Activated naive CD4-positive, alpha-beta T cell treated with anti-CD3 and anti-CD28 coated beads for 36 hours (primary cell): ENCODE data around the gene B4GALT2. TPM values are rescaled to one million over a fixed set of nuclear protein-coding genes. Genes with fewer than 3 reads are reported as not detected.

ENCODE experiments used
- CTCF ChIA-PET: fragments of 350-600 bp; sonication (Branson Sonifier 250); formaldehyde crosslinking; loops from one replicate; lab custom pipeline; 2021; ENCODE audit warnings: antibody characterized with exemption; lab: Charles Lee
- DNase-seq: peaks from one replicate; pipeline ENCODE4 v3.0.0-alpha.2; 2020
- H3K27ac Mint-ChIP-seq: one replicate; pipeline ENCODE4 v1.8.0; 2021; ENCODE audit warnings: mild to moderate bottlenecking, mixed read lengths
- H3K27me3 Mint-ChIP-seq: one replicate; pipeline ENCODE4 v1.8.0; 2021; ENCODE audit warnings: low read depth, mixed read lengths
- H3K36me3 Mint-ChIP-seq: one replicate; pipeline ENCODE4 v1.8.0; 2021; ENCODE audit warnings: low read depth, mixed read lengths
- H3K4me1 Mint-ChIP-seq: one replicate; pipeline ENCODE4 v1.8.0; 2021; ENCODE audit warnings: low read depth, mixed read lengths
- H3K4me3 Mint-ChIP-seq: one replicate; pipeline ENCODE4 v1.8.0; 2021; ENCODE audit warnings: mild to moderate bottlenecking, moderate library complexity, mixed read lengths
- H3K9me3 Mint-ChIP-seq: one replicate; pipeline ENCODE4 v1.8.0; 2021; ENCODE audit warnings: mixed read lengths
- intact Hi-C: fragments of 100-400 bp; cut with micrococcal nuclease; formaldehyde crosslinking; loops from one replicate; pipeline ENCODE4 v1.15.1; 2023
- total RNA-seq, 2 experiments: library from RNA; stranded (reverse); gene quantifications; one replicate each; pipeline ENCODE4 v1.2.3, GENCODE V29; 2021

B4GALT2 gene
- total RNA-seq, 2 experiments from 2014 or later: 18.7 to 19.2 TPM

- Mint-ChIP-seq H3K4me3 (no peak overlapping the region), H3K9me3 (no peaks in the 10 kb centered on the region), H3K4me1 (peaks cover 8% of the 10 kb centered on the region), H3K27me3 (no peaks in the 10 kb centered on the region), H3K36me3 (no peaks in the 10 kb centered on the region), H3K27ac (no peak overlapping the region)
- intact Hi-C loops: loop anchor here (1.0 to 2.0 kb wide), 3 partner anchors 31 to 508 kb away; no protein-coding TSS in a partner anchor
- DNase-seq: peak; percentile 88
- CTCF ChIA-PET: interaction anchor here (0.7 to 4.4 kb wide), 20 partner anchors 9 to 994 kb away, joined by 3 to 82 read pairs (median 4); no protein-coding TSS in a partner anchor
Observed at GRCh38 chr1:44036409-44037139, 57.6 kb downstream of the B4GALT2 start.

- Mint-ChIP-seq H3K4me3 (no peak overlapping the region), H3K36me3 (no peaks in the 10 kb centered on the region), H3K27ac (no peak overlapping the region), H3K9me3 (no peaks in the 10 kb centered on the region), H3K4me1 (peaks cover 5% of the 10 kb centered on the region), H3K27me3 (no peaks in the 10 kb centered on the region)
- intact Hi-C loops: loop anchor here (2.0 kb wide), 1 partner anchor 508 kb away; no protein-coding TSS in a partner anchor
- CTCF ChIA-PET: interaction anchor here (0.7 to 4.4 kb wide), 15 partner anchors 10 to 994 kb away, joined by 3 to 82 read pairs (median 4); no protein-coding TSS in a partner anchor
- DNase-seq: no peak
Observed at GRCh38 chr1:44037154-44037553, 58.1 kb downstream of the B4GALT2 start.

- DNase-seq: no peak
- Mint-ChIP-seq H3K27me3 (no peaks in the 10 kb centered on the region), H3K9me3 (no peaks in the 10 kb centered on the region), H3K4me1 (peaks cover 4% of the 10 kb centered on the region), H3K27ac (no peak overlapping the region), H3K4me3 (no peak overlapping the region), H3K36me3 (no peaks in the 10 kb centered on the region)
- CTCF ChIA-PET: interaction anchor here (0.7 to 1.2 kb wide), 3 partner anchors 9 to 254 kb away, joined by 4 to 6 read pairs (median 4); no protein-coding TSS in a partner anchor
- intact Hi-C loops: no loop called here
Observed at GRCh38 chr1:44038876-44039657, 60.1 kb downstream of the B4GALT2 start.

GRCh38 chr1:44040418-44040817 lies 61.4 kb downstream of the B4GALT2 start:
- intact Hi-C loops: no loop called here
- Mint-ChIP-seq H3K4me3 (no peak overlapping the region), H3K27me3 (peaks cover 2% of the 10 kb centered on the region), H3K36me3 (no peaks in the 10 kb centered on the region), H3K9me3 (no peaks in the 10 kb centered on the region), H3K27ac (no peak overlapping the region), H3K4me1 (peaks cover 4% of the 10 kb centered on the region)
- no peak for DNase-seq
- CTCF ChIA-PET: interaction anchor here (0.8 to 1.2 kb wide), 3 partner anchors 34 to 35 kb away, joined by 3 to 7 read pairs (median 6); no protein-coding TSS in a partner anchor

Other genes with a start within 250 kb of the B4GALT2 start
- gene ARTN, start 45.4 kb upstream of the B4GALT2 start, total RNA-seq: not detected
- 10 to 100 TPM in 1 of 2 experiments, 1 to 10 TPM in 1; 8.0 to 12.4 TPM for gene IPO13, start 32.3 kb upstream of the B4GALT2 start, total RNA-seq
- 10 to 100 TPM; 22.2 to 27.7 TPM for gene DPH2, start 9.2 kb upstream of the B4GALT2 start, total RNA-seq
- gene ATP6V0B, start 4.2 kb upstream of the B4GALT2 start, total RNA-seq: 10 to 100 TPM; 44.2 to 52.6 TPM
- gene CCDC24, start 12.4 kb downstream of the B4GALT2 start, total RNA-seq: 1 to 10 TPM in 1 of 2 experiments, under 1 TPM in 1; 0.91 to 1.6 TPM
- 10 to 100 TPM; 10.2 to 11.1 TPM for gene SLC6A9, start 52.3 kb downstream of the B4GALT2 start, total RNA-seq
- not detected for gene KLF17, start 139.6 kb downstream of the B4GALT2 start, total RNA-seq
- gene KLF18, start 162.4 kb downstream of the B4GALT2 start, total RNA-seq: not detected
- 10 to 100 TPM; 35.3 to 41.0 TPM for gene DMAP1, start 234.3 kb downstream of the B4GALT2 start, total RNA-seq